ENCODE data around the gene LMNB1.
"Not testable (repeated sequence)": the region's sequence is repeated elsewhere in the genome, so short reads cannot be mapped to it uniquely, and the experiment has no call there.

Gene LMNB1

GRCh38 chr5:126849101-126849678 is 72.3 kb downstream of the LMNB1 start:
- peak; percentile 27 for DNase-seq (ENCODE audit: low read depth)
- TF ChIP-seq POLR2A (IDR thresholded peaks at IDR 0.05; ENCODE audit: extremely low read depth, insufficient read length) (no peak), CTCF (IDR thresholded peaks at IDR 0.05; ENCODE audit: low read depth, low read length) (no peak), MYC (IDR thresholded peaks at IDR 0.05; ENCODE audit: low read depth, low read length) (no peak), MAX (IDR thresholded peaks at IDR 0.05; ENCODE audit: low read depth, low read length) (no peak)
- no peak overlapping the region for H3K4me3 ChIP-seq (ENCODE audit: low read depth, low read length)

GRCh38 chr5:126851501-126852011 is 74.6 kb downstream of the LMNB1 start:
- TF ChIP-seq MAX (IDR thresholded peaks at IDR 0.05; ENCODE audit: low read depth, low read length) (no peak), MYC (IDR thresholded peaks at IDR 0.05; ENCODE audit: low read depth, low read length) (no peak), POLR2A (IDR thresholded peaks at IDR 0.05; ENCODE audit: extremely low read depth, insufficient read length) (no peak), CTCF (IDR thresholded peaks at IDR 0.05; ENCODE audit: low read depth, low read length) (no peak)
- DNase-seq (ENCODE audit: low read depth), result no peak
- H3K4me3 ChIP-seq (ENCODE audit: low read depth, low read length), result no peak overlapping the region

GRCh38 chr5:126852091-126852571 is 75.2 kb downstream of the LMNB1 start:
- DNase-seq (ENCODE audit: low read depth), result no peak
- no peak overlapping the region for H3K4me3 ChIP-seq (ENCODE audit: low read depth, low read length)
- TF ChIP-seq CTCF (IDR thresholded peaks at IDR 0.05; ENCODE audit: low read depth, low read length) (no peak), MYC (IDR thresholded peaks at IDR 0.05; ENCODE audit: low read depth, low read length) (no peak), POLR2A (IDR thresholded peaks at IDR 0.05; ENCODE audit: extremely low read depth, insufficient read length) (no peak), MAX (IDR thresholded peaks at IDR 0.05; ENCODE audit: low read depth, low read length) (no peak)

- H3K4me3 ChIP-seq (ENCODE audit: low read depth, low read length), result no peak overlapping the region
- TF ChIP-seq POLR2A (IDR thresholded peaks at IDR 0.05; ENCODE audit: extremely low read depth, insufficient read length) (no peak), MAX (IDR thresholded peaks at IDR 0.05; ENCODE audit: low read depth, low read length) (no peak), MYC (IDR thresholded peaks at IDR 0.05; ENCODE audit: low read depth, low read length) (no peak), CTCF (IDR thresholded peaks at IDR 0.05; ENCODE audit: low read depth, low read length) (no peak)
- no peak for DNase-seq (ENCODE audit: low read depth)
Observed at GRCh38 chr5:126852841-126853271, 75.9 kb downstream of the LMNB1 start.

GRCh38 chr5:126853541-126854307 is 76.8 kb downstream of the LMNB1 start:
- not testable (repeated sequence) for H3K4me3 ChIP-seq (ENCODE audit: low read depth, low read length); DNase-seq (ENCODE audit: low read depth)

GRCh38 chr5:126854526-126855110 is 77.7 kb downstream of the LMNB1 start:
- DNase-seq (ENCODE audit: low read depth), result no peak
- TF ChIP-seq MYC (IDR thresholded peaks at IDR 0.05; ENCODE audit: low read depth, low read length) (no peak), CTCF (IDR thresholded peaks at IDR 0.05; ENCODE audit: low read depth, low read length) (no peak), POLR2A (IDR thresholded peaks at IDR 0.05; ENCODE audit: extremely low read depth, insufficient read length) (no peak), MAX (IDR thresholded peaks at IDR 0.05; ENCODE audit: low read depth, low read length) (no peak)
- H3K4me3 ChIP-seq (ENCODE audit: low read depth, low read length), result no peak overlapping the region
